GM19328 (cell line): ENCODE measurements around the gene ASB3.
"Not testable (repeated sequence)": the region's sequence is repeated elsewhere in the genome, so short reads cannot be mapped to it uniquely, and the experiment has no call there.

Source experiments
- ATAC-seq: cut with Tn5 transposase; IDR thresholded peaks from one replicate; pipeline ENCODE4 v1.9.1; 2021; ENCODE audit warnings: mild to moderate bottlenecking, moderate library complexity; ENCODE audit not compliant: unreplicated experiment

Gene ASB3, protein sequence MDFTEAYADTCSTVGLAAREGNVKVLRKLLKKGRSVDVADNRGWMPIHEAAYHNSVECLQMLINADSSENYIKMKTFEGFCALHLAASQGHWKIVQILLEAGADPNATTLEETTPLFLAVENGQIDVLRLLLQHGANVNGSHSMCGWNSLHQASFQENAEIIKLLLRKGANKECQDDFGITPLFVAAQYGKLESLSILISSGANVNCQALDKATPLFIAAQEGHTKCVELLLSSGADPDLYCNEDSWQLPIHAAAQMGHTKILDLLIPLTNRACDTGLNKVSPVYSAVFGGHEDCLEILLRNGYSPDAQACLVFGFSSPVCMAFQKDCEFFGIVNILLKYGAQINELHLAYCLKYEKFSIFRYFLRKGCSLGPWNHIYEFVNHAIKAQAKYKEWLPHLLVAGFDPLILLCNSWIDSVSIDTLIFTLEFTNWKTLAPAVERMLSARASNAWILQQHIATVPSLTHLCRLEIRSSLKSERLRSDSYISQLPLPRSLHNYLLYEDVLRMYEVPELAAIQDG

DNA sequence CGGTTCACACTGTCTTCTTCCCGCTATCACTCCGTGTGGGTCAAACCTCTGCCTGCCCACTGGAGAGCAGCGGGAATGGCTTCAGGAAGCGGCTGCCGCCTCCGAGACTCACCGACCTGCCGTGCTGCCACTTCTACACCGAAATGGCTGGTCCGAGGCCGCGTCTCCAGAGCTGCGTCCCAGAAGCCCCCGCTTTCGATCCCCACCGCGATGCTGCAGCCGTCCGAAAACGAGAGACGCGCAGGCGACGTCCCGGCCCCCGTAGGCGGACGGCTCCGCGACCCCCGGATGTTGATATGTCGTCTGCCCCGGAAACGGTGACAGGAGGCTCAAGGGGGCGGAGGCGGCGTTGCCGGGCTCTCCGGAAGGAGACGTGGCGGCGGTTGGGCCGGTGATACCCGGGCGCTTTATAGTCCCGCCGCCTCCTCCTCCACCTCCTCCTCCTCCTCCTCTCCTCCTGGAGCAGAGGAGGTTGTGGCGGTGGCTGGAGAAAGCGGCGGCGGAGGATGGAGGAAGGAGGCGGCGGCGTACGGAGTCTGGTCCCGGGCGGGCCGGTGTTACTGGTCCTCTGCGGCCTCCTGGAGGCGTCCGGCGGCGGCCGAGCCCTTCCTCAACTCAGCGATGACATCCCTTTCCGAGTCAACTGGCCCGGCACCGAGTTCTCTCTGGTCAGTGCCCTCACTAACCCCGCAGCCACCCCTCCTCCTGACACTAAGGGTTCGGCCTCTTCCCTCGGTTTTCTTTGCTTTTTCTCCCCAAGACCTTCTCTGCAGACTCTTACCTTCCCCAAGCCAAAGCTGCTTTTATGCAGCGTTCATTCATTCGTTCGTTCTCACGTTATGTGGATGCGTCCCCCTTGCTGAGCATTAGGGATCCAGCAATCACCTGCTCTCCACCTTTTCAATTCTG, at the start of gene ASB3, which contains the start of gene ERLEC1:
ASB3 (minus strand) TSS at position 249 of the 909 bp plus-strand sequence. CDS start 21,381 bp downstream, outside the sequence.
ERLEC1 (plus strand) TSS at position 340 of the 909 bp plus-strand sequence; CDS start at position 507, 167 bp downstream.
- peak; percentile 95 for ATAC-seq

DNA sequence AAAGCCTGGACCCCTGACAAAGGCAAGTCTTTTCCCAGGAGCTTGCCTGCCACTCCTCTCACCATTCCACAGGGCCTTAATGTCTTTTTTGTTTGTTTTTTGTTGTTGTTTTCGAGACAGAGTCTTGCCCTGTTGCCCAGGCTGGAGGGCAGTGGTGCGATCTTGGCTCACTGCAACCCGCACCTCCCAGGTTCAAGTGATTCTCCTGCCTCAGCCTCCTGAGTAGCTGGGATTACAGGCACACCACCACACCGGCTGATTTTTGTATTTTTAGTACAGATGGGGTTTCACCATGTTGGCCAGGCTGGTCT, 43.2 kb upstream of the ASB3 start:
- ATAC-seq: not testable (repeated sequence)

DNA sequence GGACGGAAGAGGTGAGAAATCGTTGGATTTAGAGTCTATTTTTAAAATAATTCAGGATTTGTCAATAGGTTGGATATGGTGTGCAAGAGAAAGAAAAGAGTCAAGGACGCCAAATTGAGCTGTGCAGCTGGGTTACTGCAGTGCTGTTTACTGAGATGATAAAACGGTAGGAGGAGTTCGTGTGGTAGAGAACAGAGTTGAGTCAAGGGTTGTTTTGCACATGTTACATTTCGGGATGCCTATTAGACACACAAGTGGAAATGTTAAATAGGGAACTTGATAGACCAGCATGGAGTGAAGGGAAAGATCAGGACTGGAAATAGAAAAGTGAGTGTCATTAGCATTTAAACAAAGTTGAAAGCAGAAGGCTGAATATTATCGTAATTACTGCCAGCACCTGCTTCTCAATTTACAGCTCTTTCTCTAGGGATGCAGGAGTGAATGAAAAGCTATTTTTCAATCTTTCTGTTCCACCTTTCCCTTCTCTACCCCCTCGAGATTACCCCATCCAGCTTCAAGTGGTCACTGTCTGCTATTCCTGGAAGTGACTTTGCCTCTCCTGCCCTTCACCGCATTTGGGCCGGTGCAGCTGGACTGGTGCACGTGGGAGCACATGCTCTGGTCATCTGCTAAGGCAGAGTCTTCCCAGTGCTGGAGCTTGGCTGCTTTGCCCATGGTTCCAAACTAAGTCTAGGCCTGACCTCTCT, 42.7 kb upstream of the ASB3 start:
- no peak for ATAC-seq

DNA sequence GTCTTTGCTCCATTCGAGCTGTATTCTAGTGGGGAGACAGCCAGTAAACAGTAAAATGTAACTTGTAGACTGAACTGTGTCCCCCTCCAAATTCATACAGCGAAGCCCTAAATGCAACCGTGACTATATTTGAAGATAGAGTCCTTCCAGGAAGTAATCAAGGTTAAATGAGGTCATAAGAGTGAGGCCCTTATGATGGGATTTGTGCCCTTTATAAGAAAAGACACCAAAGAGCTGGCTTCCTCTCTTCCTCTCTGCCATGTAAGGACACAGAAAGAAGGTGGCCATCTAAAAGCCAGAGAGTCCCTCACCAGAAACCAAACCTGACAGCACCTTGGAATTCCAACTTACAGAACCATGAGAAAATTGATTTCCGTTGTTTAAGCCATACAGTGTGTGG, 41.6 kb upstream of the ASB3 start:
- ATAC-seq: no peak

DNA sequence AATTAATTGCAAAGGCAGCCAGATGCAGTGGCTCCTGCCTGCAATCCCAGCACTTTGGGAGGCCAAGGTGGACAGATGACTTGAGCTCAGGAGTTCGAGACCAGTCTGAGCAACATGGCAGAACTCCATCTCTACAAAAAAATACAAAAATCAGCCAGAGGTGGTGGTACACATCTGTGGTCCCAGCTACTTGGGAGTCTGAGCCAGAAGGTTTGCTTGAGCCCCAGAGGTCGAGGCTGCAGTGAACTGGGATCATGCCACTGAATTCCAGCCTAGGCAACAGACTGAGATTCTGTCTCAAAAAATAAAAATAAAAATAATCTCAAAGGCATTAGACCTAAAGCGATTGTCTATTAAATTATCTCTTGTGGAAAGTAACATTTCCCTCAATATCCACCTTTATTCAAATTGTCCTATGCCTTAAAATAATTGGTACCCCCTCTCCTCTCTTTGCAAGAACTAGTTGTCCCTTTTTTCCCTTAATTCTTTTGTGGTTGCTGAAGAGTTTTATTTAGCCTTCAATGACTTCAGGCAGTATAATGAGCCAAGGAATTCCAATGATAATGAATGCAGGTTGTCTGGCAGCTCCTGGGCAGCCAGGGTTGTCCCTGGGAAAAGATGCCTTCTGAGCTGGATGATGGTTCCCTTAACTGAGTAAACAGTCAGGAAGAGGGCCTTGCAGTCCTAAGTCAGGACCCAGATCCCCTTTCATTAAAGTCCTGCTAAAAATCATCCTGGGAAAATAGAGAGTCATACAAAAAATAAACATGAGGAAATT, 40.8 kb upstream of the ASB3 start:
- no peak for ATAC-seq

DNA sequence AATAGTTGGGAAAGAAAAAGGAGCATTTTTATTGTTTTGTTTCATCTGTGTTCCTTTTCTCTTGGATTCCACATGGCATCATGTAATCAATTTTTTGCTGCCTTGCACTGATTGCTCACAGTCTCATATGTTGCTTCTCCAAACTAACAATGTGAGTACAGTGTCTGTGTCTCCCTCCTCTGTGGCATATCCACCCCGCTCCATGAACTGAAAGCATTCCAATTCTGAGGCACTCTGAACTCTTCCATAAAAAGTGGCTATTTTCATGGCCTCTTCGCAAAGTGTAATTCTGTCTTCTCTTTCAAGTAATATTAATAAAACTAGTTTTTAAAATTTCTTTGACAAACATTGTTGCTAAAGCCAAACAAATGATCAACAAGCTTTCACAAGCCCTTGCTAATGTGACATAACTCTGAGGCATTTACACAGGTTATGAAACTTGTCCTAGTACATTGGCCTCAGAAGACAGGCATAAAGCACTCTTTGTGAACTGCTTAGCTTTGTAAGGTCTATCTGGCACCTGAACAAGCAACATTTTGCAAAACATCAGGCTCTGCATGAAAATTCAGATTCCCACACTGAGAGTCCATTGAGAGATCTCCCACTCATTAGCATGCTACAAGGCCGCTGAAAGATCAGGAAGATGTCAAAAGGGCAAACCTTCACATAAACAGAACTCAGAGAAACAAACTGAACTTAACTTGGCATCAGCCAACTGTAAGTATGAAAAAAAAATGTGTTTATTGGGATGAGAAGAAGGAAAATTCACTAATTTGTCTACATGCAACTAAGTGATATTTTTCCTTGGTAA, 40.0 kb upstream of the ASB3 start:
- ATAC-seq: no peak

DNA sequence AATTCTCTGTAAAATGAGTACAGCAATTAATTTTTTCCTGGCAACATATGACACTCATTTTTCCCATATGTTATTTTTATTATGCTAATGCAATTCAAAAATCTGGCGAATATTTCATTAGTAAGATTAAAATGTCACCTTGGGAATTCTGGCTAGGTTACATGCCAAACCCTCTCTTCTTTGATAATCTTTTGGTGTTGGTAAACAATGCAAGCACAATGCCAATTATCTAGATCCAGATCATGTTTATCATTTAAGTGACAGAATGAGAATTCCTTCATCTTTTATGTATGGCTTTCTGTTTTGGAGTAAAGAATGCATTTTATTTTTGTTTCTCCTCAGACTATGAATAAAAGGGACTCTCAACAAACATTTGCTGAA, 39.3 kb upstream of the ASB3 start:
- no peak for ATAC-seq

DNA sequence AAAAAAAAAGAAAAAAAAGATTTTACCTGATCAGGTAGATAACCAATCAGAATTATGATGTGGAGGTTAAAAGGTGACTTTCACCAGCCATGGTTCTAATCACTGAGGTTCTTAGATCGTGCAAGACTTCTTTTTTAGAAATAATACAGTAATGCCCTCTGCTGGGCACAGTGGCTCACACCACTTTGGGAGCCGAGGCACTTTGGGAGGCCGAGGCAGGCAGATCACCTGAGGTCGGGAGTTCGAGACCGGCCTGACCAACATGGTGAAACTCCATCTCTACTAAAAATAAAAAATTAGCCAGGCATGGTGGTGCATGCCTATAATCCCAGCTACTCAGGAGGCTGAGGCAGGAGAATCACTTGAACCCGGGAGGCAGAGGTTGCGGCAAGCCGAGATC, 36.9 kb upstream of the ASB3 start:
- ATAC-seq: not testable (repeated sequence)

DNA sequence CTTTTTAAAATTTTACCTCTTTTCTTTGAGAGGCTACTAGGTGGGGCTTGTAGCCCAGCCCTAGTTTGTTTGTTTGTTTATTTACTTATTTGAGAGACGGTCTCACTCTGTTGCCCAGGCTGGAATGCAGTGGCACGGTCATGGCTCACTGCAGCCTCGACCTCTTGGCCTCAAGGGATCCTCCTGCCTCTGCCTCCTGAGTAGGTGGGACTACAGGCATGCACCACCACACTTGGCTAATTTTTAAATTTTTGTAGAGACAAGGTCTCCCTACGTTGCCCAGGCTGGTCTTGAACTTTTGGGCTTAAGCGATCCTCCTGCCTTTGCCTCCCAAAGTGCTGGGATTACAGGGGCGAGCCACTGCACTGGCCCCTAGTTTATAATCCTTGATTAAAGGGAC, 35.1 kb upstream of the ASB3 start:
- no peak for ATAC-seq

DNA sequence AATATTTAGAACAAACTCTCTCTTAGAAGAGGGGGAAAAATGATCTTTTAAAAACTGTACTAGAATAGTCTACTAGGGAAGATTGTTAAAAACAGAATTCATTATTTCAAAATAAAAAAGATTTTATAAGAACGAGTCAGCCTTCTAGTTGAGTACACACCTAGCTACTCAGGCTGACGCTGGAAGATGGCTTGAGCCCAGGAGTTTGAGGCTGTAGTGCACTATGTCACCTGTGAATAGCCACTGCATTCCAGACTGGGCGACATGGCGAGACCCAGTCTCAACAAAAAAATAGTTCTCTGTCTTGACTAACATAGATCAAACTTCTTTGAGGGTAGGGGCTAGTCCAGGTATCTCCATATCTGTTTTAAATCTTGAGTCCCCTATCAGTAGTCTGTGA, 34.0 kb upstream of the ASB3 start:
- no peak for ATAC-seq

DNA sequence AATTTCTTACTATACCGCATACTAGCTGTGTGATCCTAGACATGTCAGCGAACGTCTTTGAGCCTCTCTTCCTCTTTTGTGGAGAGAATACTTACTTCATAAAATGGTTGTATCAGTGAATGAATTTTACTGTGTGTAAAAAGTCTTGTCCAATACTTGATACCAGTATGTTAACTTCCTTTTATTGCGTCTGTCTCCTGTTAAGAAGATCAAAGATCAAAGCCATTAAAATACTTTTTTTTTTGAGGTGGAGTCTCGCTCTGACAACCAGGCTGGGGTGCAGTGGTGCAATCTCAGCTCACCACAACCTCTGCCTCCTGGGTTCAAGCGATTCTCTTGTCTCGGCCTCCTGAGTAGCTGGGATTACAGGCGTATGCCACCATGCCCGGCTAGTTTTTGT, 33.3 kb upstream of the ASB3 start:
- ATAC-seq: no peak

DNA sequence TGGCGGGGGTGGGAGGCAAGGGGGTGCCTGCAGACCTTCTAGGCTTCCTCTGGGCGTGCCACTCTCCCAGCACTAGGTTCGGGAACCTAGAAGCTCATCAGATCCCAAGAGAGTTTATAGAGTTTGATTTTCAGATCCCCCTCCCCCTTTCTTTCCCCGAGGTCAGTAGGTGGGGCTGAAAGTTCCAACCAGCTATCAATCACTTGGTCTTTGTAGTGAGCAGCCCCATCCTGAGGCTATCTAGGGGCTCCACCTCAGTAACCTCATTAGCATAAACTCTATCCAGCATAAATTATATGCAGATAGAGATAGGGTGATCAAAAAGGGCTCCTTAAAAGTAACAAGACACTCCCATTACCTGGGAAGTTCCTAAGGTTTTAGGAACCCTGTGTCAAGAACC, 32.9 kb upstream of the ASB3 start:
- no peak for ATAC-seq

DNA sequence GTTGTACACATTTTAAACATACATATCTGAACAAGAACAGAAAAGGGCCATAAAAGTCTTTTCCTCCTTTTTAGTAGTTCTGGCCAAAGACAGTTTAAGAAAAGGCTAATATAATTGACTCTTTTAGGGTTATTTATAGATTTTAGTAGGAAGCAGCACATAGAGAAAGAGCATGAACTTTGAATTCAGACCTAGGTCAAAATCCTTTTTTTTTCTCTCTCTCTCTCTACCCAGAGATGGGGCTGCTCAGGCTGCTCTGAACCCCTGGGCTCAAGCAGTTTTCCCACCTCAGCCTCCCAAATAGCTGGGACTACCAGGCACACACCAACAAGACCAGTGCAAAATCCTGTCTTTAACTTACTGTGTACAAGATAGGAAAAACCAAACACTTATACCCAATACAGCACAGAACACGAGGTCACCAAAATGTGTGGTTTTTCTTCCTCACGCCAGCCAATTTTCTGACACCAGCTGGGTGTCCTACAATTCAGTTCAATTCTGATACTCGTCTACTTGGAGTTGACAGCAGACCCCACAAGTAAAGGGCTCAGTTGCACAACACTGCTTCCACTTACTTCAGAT, 32.2 kb upstream of the ASB3 start:
- ATAC-seq: no peak

DNA sequence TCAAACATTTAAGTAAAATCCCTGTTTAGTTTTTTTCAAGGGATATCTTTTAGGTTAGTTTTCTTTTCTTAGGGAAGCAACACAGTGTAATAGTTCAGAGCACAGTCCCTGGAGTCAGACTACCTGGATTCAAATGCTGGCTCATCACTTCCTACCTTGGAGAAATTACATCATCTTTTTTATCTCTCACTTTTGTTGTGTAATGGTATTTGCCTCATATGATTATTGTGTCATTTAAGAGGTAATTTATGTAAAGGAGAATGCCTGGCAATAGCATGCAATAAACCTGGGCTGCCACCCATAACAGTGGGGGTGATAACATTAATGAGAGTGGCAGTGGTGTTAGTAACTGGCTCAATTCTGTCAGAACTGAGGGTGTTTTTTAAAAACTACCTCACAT, 26.4 kb upstream of the ASB3 start:
- no peak for ATAC-seq

DNA sequence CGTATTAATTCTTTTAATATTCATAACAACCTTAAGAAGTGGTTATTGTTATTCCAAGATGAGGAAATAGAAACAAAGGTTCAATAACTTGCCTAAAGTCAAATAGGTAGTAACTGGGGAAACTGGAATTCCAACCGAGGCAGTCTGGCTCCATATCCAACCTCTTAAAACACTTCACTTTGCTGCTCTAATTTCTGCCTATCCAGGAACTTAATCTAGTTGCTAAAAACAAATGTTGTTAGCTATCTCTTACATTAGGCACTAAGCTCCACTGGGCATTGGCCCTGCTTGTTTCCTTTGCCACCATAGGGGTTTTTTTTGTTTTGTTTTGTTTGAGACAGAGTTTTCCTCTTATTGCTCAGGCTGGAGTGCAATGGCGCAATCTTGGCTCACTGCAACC, 24.8 kb upstream of the ASB3 start:
- no peak for ATAC-seq

DNA sequence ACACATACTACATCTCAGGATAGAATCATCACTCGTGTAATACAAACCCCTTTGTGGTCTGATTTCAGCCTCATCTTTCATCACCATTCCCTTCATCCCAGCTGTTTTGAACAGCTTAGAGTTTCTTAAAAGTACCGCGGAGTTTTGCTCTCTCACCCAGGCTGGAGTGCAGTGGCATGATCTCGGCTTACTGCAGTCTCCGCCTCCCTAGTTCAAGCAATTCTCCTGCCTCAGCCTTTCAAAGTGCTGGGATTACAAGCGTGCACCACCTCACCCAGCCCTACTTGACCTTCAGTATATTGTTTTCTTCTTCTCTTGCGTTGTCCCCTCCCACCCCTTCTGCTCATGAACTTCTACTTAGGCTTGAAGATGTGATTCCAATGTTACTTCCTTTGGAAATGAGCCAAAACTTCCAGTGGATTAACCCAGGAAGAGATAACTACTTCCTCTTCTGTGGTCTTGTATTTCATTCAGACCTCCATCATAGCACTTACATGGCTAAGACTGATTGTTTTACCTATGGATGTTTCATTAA, 15.9 kb upstream of the ASB3 start:
- ATAC-seq: no peak

DNA sequence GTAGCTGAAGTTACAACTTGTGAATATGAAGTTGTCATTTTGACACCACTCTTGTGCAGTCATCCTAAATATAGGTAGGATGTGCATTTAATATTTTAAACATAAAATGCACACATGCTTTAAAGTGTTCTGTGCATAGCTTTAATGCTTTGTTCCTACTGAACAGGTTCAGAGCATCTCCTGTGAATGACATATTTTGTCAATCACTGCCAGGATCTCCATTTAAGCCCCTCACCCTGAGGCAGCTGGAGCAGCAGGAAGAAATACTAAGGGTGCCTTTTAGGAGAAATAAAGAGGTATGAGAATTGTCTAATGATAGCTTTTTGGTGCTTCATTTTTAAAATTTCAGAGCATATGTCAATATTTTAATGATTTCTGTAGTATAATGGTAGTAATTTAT, 14.8 kb upstream of the ASB3 start:
- no peak for ATAC-seq

DNA sequence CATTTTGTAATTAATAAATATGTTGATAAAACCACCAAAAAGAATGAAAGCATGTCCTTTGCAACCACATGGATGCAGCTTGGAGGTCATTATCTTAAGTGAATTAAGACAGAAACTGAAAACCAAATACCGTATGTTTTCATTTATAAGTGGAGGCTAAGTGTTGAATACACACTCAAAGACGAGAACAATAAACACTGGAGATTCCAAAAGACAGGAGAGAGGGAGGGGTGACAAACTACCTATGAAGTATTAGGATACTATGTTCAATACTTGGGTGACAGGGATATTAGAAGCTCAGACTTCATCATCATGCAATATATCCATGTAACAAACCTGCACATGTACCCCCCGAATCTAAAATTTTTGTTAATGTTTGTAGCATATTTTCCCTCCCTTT, 7.1 kb upstream of the ASB3 start:
- no peak for ATAC-seq

DNA sequence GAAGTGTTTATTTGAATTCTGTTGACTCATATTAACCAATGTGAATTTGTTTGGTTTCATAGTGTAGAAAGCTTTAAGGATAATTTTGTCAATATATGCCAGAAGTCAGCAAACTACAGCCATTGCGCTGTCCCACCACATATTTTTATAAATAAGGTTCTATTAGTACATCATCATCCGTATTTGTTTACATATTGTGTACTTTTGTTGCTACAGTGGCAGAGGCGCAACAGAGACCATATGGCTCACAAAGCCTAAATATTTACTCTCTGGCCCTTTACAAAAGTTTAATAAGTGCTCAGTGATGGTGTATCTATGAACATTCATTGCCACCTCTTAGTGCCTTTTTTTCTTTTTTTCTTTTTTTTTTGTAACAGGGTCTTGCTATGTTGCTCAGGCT, 6.5 kb upstream of the ASB3 start:
- ATAC-seq: no peak
